HG03520 (cell line): ENCODE data around the gene RAMACL.

Experiments used
- ATAC-seq: cut with Tn5 transposase; IDR thresholded peaks from one replicate; pipeline ENCODE4 v1.9.1; 2021; ENCODE audit warnings: mild to moderate bottlenecking, moderate library complexity; ENCODE audit not compliant: unreplicated experiment

Gene RAMACL

GRCh38 chr6:166559662-166560061 lies 26.8 kb downstream of the RAMACL start:
- no peak for ATAC-seq

- ATAC-seq: no peak
Observed at GRCh38 chr6:166559211-166559610, 27.3 kb downstream of the RAMACL start.

- no peak for ATAC-seq
Observed at GRCh38 chr6:166558156-166559005, 28.1 kb downstream of the RAMACL start.

- no peak for ATAC-seq
Observed at GRCh38 chr6:166556863-166557322, 29.6 kb downstream of the RAMACL start.

GRCh38 chr6:166556336-166556735 lies 30.1 kb downstream of the RAMACL start:
- ATAC-seq: no peak

- ATAC-seq: no peak
Observed at GRCh38 chr6:166555086-166555485, 31.4 kb downstream of the RAMACL start.

- ATAC-seq: no peak
Observed at GRCh38 chr6:166554316-166554715, 32.2 kb downstream of the RAMACL start.

- no peak for ATAC-seq
Observed at GRCh38 chr6:166553563-166554271, 32.8 kb downstream of the RAMACL start.

- no peak for ATAC-seq
Observed at GRCh38 chr6:166552600-166552999, 33.9 kb downstream of the RAMACL start.

- ATAC-seq: no peak
Observed at GRCh38 chr6:166551754-166552495, 34.6 kb downstream of the RAMACL start.

GRCh38 chr6:166546653-166547052 lies 39.8 kb downstream of the RAMACL start:
- ATAC-seq: no peak

- no peak for ATAC-seq
Observed at GRCh38 chr6:166545156-166546034, 41.1 kb downstream of the RAMACL start.

GRCh38 chr6:166544296-166544605 lies 42.2 kb downstream of the RAMACL start:
- no peak for ATAC-seq

GRCh38 chr6:166543603-166544295 lies 42.7 kb downstream of the RAMACL start:
- no peak for ATAC-seq

GRCh38 chr6:166542580-166542912 lies 43.9 kb downstream of the RAMACL start:
- ATAC-seq: no peak

GRCh38 chr6:166541876-166542579 lies 44.5 kb downstream of the RAMACL start:
- ATAC-seq: no peak

GRCh38 chr6:166541366-166541765 lies 45.1 kb downstream of the RAMACL start:
- no peak for ATAC-seq

- ATAC-seq: peak; percentile 98
Observed at GRCh38 chr6:166540631-166541331, 45.7 kb downstream of the RAMACL start.

- ATAC-seq: no peak
Observed at GRCh38 chr6:166539543-166539942, 46.9 kb downstream of the RAMACL start.
